Right renal pelvis (tissue), 4 donors: ENCODE results near the gene ARNT2. TPM values are rescaled to one million over a fixed set of nuclear protein-coding genes. Genes with fewer than 3 reads are reported as not detected.

Experiments used
- DNase-seq, 4 donors: peaks; one replicate each; pipeline ENCODE4 v3.0.0-alpha.2; 2013; ENCODE audit warnings: low read depth in 4 of 4, low spot score in 3 of 4, missing footprints in 1 of 4
- polyA plus RNA-seq, 4 donors: library from polyadenylated mRNA; unstranded; fragments of 120-200 nt; gene quantifications; one replicate each; pipeline ENCODE4 v1.2.1, GENCODE V29; 2013; ENCODE audit not compliant: insufficient read length in 4 of 4

Gene ARNT2
- polyA plus RNA-seq, 4 donors = 61.2 to 67.9 (median 62.2) TPM

DNA sequence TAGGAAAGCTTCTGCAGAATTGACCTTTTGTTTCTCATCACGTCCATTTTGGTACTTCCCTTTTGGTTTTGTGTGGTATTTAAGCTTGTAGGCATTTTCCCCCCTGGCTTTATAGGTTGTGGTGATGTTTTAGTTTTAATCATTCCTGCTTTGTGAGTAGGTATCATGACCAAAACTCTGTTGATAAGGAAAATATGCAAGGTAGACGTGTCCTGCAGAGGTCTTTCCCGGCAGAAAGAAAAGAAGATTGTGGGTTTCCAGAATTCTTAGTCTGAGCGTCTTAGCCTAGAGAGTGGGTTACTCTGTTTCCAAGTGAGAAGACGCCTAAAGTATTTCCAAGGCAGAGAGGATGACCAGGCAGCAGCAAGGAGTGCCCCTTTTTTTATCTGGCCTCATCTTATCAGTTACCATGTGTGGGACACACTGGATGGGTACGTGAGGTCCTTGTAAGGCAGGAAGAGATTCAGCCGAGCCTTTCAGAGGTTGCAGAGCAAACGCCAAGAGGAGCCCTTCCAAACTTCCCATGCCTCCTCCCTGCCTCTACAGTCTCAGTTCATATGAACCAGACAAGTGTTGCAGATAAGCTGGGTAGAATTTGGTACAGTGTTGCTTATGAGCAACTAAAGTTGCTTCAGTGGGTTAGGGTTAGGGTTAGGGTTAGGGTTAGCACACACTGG, 58.8 kb downstream of the ARNT2 start:
- DNase-seq = no peak

DNA sequence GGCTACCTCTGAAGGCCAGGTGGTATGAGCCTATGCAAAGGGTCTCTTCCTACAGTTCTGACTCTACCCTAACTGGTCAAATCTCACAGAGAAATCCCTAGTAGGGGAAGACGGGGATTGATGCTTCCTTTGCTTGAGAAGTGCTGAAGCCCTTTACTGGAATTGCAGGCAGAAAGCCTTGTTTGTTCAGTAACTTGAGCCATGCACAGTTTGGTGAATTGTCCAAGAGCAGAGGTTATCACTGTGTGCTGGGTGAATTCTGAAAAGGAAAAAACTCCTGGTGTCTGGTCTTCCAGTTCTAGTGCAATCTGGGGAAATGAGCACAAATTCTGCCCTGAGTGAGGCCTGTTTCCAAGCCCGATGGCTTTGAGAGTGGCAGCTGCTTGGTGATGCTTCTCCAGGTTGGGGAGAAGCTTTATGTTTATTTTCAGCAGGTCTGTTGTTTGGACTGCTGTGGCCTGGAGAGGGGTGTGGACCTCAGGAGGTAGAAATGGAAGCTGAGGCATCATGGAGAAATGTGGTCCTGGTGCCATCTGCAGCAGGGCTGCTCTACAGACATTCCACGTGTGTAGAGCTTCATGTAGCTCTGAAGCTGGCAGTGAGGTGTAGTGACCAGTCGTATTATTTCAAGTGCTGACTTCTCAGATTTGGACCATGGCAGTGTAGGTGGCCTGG, 60.9 kb downstream of the ARNT2 start:
- no peak for DNase-seq

DNA sequence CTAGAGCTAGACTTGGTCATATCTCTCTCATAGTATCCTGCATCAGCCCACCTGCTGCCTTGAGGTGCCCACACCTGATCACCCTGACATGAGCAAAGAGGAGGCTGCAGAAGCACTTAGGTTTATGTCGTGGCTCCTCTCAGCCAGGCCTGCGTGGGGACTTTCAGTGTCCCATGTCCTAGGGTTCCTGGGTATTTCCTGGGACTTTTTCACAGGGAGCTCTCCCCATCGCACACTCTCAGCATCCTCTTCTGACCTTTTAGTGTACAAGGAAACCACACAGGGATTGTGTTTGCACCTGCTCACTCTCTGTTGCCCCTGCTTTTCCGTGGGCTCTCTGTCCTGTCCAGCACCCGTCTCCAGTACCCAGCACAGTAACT, 61.4 kb downstream of the ARNT2 start:
- DNase-seq = no peak

DNA sequence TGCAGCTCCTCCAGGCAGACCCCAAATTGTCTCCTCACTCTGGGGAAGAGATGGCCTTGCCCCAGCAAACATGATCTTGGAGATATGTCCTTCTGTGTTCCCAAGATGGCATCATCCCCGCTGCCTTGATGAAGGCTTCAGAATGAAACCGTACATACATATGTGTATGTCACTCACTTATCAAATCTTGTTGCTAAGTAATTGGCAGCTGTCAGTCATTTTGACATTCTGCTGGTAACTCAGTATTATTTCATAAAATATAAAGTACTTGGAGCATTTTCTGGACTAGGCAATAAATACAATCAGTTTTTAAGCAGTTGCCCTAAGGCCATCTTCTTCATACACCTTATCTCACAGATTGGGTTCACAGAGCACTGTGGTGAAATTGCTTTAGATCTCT, 62.4 kb downstream of the ARNT2 start:
- no peak for DNase-seq

DNA sequence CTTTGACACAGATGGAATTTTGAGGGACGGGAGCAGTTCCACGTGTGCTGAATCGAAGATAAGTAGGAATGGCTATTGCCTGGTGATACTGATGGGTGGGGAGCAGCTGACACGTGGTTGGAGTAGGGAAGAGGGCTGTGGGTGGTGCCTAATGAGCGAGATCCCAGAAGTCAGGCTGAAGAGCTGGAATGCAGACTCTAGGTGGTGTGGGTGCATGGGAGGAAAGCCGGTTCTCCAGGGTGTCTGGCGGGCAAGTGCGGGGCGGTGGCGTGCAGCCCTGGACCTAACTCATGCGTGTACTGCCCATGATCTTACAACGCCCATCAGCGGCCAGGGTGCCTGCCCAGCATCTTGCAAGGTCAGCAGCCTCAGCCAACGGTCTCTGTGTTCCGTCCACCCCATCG, 63.1 kb downstream of the ARNT2 start:
- DNase-seq = no peak

DNA sequence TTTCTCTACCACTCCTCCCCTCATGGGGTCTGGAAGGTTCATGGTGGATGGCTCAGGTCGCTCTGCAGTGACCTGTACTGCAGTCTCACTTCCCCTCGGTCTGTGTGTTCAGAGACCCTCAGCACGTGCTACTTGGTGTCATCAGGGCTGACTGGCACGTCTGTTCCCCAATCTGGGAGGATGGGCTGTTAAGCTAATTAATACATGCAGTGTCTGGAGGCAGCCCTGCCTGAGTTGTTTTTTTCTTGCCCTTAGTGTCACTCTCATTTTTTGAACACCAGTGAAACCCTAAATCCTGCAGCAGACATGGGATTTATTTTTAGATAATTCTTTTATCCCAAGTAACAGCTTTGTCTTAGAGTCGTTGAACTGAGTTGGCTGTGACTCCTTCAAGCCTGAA, 64.6 kb downstream of the ARNT2 start:
- DNase-seq = no peak

DNA sequence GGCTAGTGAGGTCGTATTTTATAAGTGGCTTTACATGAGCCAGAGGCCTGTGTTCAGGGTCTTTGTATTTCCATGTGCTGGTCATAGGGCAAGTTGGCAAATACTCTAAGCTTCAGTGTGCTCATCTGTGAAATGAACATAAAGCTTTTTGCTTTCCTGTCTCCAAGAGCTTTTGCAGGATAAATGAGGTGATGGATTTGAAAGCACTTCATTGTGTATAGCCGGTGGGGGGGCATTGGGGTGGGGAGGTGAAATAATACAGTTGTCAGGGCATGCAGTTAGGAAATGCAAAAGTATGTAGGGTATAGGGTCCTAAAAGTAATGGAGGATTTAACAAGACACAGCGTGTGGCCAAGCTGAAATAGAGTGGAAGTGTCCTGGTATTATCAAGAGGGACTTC, 67.7 kb downstream of the ARNT2 start:
- DNase-seq = no peak

DNA sequence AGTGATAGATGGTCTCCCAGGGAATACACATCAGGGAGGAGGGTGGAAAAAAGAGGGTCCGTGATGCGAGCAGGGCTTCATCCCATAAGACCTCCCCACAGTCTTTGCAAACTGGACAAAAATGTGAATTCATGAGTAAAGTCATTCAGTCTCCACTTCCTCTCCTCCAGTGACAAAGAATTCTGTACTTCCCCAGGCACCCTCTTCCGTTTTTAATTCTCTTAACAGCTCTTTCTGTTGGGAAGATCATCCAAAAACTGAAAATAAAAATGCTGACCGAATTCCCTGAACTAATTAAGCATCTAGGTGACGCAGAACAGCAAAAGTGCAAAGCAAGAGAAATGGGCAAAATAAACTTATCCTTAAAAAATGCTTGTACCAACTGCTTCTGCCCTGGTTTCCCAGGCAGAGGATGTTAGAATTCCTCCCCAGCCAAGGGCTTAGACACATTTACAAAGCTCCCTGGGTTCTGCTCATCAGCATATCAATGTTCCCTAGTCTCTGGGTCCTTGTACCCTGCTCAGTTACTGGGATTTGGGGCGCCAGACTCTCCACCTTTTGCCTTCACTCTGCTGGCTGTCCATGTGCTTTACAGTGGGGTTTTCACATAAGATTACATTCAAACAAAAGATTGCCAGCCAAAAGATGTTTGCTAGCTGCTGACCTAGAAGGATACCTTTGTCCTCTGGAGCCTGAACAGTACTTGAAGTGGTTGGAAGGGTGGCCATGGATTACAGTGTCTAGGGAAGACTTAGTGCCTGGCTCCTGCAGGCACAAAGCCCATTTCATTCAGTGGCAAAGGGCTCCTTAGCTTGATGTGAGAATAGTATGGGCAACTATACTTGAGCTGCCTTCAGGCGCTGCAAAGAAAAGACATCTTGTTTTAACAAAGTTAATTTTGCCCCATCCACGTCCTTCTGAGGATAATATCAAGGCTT, 69.4 kb downstream of the ARNT2 start:
- DNase-seq = no peak

DNA sequence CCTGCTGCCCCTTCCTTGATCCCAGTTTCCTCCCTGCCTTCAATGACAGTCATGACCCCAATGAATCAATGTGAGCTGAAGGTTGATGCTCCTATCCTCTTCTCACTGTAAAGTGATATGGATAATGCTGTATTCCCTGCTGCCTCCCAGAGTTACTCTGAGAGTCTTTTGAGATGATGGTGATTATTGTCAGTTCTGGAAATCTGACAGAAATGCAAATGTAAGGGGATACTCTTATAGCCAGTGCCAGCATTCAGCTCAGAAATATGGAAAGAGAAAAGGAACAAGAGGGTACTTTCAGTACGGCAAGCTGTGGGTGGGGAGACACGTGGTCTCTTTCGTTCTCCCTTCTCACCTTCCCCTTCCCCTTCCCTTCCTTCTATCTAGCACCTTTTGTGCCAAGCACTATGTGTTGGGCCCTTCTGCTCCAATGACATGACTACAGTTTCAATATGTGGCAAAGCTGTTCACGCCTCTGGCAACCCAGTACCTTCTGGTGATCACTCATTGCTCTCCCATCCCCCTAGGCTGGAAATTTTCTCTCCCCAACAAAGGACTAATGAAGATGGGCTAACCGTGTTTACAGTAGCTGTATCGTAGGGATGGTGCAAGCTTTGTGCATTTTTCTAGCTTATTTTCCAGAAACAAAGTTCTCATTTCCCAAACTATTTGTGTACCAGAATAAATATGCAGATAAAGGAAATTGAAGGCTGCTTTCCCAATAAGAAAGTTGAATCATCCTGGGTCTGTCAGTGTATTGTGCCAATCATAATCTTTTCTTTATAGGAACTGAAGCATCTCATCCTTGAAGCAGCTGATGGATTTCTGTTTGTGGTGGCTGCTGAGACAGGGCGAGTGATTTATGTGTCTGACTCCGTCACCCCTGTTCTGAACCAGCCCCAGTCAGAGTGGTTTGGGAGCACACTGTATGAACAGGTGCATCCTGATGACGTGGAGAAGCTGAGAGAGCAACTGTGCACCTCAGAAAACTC, 70.3 kb downstream of the ARNT2 start:
- no peak for DNase-seq

DNA sequence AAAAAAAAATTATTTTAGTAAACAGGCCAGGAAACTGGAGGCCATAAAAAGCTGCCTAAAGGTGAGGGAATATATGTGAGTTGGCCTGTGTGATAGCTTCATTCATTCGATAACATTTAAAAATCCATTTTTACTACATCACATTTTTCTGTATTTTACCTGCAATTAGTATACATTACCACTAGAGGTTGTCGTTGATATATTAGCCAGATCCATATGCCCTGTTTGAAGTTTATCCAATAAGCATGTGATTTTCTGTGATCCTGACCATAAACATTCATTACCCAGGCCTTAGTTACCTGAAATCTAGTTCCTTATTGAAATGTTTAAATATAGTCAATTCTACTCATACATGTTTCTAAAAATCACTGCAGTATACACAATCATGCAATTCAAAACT, 71.4 kb downstream of the ARNT2 start:
- no peak for DNase-seq

DNA sequence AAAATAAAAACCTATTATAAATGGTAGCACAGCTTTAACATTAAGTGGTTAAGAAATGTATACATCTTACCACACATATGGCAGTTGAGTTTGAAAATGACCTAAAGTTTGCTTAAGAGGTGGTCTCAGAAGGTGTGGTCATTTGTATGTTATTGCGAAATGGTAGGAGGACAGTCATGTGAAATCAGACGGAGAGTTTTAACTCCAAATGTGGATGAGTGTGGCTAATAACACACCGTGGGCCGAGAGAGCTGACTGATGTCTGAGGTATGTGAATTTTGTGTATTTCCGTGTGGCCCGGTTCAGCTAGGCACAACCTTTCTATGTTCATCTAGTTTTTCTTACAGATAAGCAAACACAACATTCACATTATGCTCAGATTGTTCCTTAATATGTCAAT, 71.9 kb downstream of the ARNT2 start:
- no peak for DNase-seq

DNA sequence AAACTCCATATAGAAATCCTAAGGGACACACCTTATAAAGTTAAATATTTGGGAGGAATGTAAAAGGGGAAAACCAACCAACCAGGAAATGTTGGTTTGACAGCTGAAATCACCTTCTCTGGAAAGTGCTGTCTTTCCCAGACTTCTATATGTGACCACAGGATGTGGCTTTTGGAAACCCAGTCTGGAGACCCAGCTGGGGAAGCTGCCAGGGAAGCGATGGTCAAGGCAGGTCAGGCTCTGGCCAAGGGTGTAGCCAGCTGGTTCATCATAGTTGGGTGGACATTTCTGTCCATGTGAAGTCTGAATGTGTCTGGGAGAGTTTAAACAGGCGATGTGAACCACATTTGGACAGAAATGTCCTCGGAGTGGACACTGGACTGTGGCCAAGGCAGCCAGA, 73.9 kb downstream of the ARNT2 start:
- no peak for DNase-seq

DNA sequence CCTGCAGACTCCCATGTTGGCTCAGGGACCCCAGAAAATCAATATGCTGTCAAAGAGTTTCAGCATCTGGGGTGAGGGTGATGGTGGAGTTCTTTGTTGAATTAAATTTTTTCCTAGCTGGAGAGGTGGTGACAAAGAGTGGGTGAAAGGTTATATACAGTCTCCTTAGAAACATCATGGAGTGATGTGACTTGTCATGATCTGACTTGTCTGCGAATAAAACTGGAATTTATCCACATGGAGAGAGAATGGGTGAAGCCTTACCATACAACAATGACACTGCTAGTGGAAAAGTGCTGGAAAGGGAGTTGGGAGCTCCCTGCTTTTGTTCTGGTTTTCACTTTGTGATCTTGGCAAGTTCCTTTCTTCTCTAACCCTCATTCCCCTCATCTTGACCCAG, 75.0 kb downstream of the ARNT2 start:
- no peak for DNase-seq

DNA sequence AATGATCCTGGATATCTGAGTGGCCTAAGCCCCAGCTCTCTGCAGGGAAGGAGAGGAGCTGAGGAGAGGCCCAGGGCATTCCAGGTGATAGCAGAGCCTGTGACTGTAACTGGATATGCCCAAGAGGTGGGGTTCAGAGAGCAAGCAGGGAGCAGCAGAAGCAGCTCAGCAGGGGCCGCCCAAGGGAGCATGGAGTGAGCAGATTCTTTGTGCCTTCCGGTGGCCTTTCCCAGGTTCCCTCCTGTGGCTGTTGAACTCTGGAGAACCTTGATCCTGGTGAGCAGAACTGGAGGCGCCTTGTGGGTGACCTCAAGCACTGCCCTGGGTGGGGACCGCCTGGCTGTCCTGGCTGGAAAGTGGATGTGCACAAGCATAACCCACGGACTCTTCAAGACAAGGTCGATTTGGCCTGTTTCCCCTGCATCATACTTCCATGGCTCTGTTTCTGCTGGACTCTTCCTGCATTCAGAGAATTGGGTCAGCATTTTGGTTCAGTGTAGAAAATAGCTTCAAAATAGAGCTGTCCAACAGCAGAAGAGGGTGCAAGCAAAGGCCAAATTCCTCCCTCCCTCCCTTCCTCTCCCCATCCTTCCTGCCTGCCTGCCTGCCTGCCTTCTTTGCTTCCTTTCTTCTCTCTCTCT, 76.1 kb downstream of the ARNT2 start:
- DNase-seq = no peak

DNA sequence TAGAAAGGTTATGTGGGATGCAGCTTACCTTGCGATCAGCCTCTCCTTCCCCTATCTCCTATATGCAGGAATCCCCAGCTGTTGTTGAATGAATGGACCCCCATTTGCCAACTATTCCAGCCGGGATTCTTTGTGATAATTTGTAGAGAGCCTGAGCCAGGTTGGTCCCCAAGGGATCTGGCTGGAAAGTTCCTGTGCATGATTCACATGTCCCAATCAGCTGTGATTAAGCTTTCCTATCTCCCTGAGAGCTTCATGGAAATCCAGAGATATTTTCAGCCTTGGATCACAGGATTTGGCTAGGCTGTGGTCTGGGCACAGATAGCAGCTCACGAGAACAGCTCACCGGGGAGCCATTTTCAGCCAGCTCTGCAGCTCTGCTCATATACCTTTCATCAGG, 76.7 kb downstream of the ARNT2 start:
- no peak for DNase-seq

DNA sequence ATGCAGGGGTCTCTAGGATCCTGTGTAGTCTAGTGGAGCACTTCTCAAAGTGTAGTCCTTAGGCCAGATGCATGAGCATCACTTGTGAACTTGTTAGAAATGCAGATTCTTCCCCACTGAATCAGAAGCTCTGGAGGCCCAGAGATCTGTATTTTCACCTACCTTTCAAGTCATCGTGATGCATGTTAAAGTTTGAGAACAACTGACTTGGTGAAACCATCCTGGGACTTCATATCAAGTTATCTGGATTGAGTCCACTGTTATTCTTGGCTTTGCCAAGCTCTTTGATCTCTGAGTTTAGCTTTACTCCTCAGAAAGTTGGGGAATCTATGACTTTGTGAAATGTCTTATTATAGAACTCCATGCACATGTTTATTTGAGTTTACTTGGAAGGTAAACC, 78.5 kb downstream of the ARNT2 start:
- no peak for DNase-seq

DNA sequence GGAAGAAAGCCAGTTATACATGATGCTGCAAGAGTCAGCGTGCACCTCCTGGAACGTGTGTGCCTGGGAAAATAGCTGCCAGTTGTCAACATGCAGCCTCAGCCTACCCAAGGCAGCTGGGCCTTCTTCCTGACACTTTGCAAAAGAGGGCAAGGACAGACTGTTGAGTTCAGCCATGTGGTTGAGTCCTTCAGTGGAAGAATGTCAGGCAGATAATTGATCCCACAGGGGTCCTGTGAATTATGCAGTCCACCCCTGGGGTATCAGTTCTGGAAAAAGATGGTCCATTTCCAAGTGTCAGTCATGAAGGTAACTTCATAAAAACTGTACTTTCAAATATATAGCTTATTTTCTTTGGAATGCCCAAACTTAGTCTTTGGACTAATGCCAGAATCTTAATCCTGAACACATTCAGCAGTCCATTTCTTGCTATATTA, 79.6 kb downstream of the ARNT2 start:
- DNase-seq = no peak

DNA sequence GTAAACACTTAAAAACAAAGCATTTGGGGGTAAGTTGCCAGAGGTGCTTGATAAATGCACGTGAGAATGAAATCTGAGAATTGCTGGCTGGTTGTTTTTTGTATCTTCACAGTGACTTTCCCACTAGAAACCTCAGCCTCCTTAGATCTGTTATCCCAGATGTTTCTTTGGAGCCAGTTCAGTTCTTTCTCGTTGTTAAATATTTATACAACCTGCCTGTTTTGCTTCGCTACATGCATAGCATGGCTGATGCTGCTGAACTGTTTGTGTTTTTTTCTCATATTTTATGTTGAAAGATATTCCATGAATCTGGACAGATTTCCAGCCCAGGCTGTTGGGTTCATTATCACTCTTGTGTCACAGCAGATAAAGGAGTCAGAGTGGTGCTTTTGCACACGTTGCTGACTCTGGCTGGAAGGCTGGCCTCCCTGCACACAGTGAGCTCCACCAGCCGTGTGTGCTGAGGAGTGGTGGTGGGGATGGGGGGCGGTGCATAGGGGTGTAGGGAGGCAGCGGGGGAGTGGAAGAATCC, 80.2 kb downstream of the ARNT2 start:
- no peak for DNase-seq

DNA sequence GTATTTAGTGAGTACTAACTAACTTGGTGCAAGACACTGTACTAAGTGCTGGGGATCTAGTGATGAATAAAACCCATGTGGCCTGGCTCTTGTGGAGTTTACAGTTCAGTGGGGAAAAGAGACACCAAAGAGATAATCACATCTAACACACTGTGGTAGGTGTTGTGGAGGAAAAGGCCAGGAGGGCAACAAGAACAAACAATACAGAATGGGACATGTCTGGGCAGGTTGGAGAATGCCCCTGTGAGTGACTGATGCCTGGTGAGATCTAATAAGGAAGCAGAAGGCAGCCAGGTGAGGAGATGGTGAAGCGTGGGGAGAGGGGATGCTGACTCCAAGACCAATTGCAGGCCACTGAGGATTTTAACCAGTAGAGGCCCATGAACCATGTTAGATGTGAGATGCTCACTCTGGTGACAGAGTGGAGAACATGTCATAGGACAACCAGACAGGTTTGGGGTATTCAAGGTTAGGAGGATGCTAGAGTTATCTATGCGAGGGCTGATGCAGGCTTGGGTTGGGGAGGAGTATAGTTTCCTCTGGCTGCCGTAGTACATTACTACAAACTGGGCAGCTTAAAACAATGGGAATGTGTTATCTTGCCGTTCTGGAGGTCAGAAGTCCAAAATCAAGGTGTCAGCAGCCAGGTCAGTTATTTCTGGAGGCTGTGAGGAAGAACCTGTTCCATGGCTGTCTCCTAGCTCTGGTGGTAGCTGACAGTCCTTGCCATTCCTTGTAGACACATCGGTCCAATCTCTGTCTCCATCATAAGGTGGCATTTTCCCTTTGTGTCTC, 81.4 kb downstream of the ARNT2 start:
- DNase-seq = no peak
